Measurements from ENCODE around the gene STAT6.

STAT6 gene

DNA sequence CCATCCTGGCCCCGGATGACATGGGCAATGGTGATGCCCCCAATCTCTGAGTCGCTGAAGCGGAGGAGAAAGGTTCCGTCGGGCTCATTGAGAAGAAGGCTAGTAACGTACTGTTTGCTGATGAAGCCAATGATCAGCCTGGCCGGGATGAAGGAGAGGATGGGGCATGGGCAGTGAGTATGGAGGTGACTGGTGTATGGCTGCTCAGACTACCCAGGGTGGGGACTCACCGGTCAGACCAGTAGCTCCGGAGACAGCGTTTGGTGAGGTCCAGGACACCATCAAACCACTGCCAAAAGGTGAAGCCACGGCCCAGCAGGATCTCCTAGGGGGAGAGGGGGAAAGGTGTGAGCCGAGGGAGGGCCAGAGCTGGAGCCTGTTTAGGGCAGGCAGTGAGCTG lies 11.4 kb downstream of the STAT6 start:
- WGBS, 2 experiments = 92 to 93% methylated on average over 12 of the region's 12 CpGs
- Histone ChIP-seq H3K4me1 (ENCODE audit: control insufficient read depth, insufficient read depth, low read length) (peaks cover 4% of the 10 kb centered on the region), H3K9me3 (ENCODE audit: control insufficient read depth, low read length) (no peaks in the 10 kb centered on the region), H3K36me3 (ENCODE audit: control insufficient read depth, insufficient read depth, low read length) (peaks cover 9% of the 10 kb centered on the region), H3K27ac (ENCODE audit: insufficient read depth, low read depth, low read length, poor library complexity, severe bottlenecking) (no peak overlapping the region), H3K27me3 (ENCODE audit: control insufficient read depth, insufficient read depth, low read length, poor library complexity, severe bottlenecking) (no peaks in the 10 kb centered on the region), H3K4me3 (ENCODE audit: insufficient read depth, low read depth, low read length) (no peak overlapping the region)

GRCh38 chr12:57099047-57099714 lies 12.0 kb downstream of the STAT6 start:
- peaks cover 13% of the 10 kb centered on the region for H3K36me3 ChIP-seq (ENCODE audit: control insufficient read depth, insufficient read depth, low read length)
- no peaks in the 10 kb centered on the region for H3K27me3 ChIP-seq (ENCODE audit: control insufficient read depth, insufficient read depth, low read length, poor library complexity, severe bottlenecking)
- H3K27ac ChIP-seq (ENCODE audit: insufficient read depth, low read depth, low read length, poor library complexity, severe bottlenecking) = no peak overlapping the region
- H3K9me3 ChIP-seq (ENCODE audit: control insufficient read depth, low read length) = no peaks in the 10 kb centered on the region
- peaks cover 10% of the 10 kb centered on the region for H3K4me1 ChIP-seq (ENCODE audit: control insufficient read depth, insufficient read depth, low read length)
- H3K4me3 ChIP-seq (ENCODE audit: insufficient read depth, low read depth, low read length) = no peak overlapping the region
- 94 to 96% methylated on average over 11 of the region's 11 CpGs for WGBS, 2 experiments

GRCh38 chr12:57098546-57098945 lies 12.6 kb downstream of the STAT6 start:
- no peaks in the 10 kb centered on the region for H3K27me3 ChIP-seq (ENCODE audit: control insufficient read depth, insufficient read depth, low read length, poor library complexity, severe bottlenecking)
- H3K27ac ChIP-seq (ENCODE audit: insufficient read depth, low read depth, low read length, poor library complexity, severe bottlenecking) = no peak overlapping the region
- 100% methylated on average over 1 of the region's 1 CpG for WGBS, 2 experiments
- H3K36me3 ChIP-seq (ENCODE audit: control insufficient read depth, insufficient read depth, low read length) = peaks cover 13% of the 10 kb centered on the region
- H3K4me1 ChIP-seq (ENCODE audit: control insufficient read depth, insufficient read depth, low read length) = peaks cover 16% of the 10 kb centered on the region
- no peak overlapping the region for H3K4me3 ChIP-seq (ENCODE audit: insufficient read depth, low read depth, low read length)
- no peaks in the 10 kb centered on the region for H3K9me3 ChIP-seq (ENCODE audit: control insufficient read depth, low read length)

- Histone ChIP-seq H3K4me1 (ENCODE audit: control insufficient read depth, insufficient read depth, low read length) (peaks cover 23% of the 10 kb centered on the region), H3K36me3 (ENCODE audit: control insufficient read depth, insufficient read depth, low read length) (peaks cover 22% of the 10 kb centered on the region), H3K27me3 (ENCODE audit: control insufficient read depth, insufficient read depth, low read length, poor library complexity, severe bottlenecking) (no peaks in the 10 kb centered on the region), H3K27ac (ENCODE audit: insufficient read depth, low read depth, low read length, poor library complexity, severe bottlenecking) (no peak overlapping the region), H3K4me3 (ENCODE audit: insufficient read depth, low read depth, low read length) (no peak overlapping the region), H3K9me3 (ENCODE audit: control insufficient read depth, low read length) (no peaks in the 10 kb centered on the region)
- WGBS, 2 experiments = 90 to 93% methylated on average over 8 of the region's 8 CpGs
Observed at GRCh38 chr12:57097554-57097835, 13.7 kb downstream of the STAT6 start.

- Histone ChIP-seq H3K27me3 (ENCODE audit: control insufficient read depth, insufficient read depth, low read length, poor library complexity, severe bottlenecking) (no peaks in the 10 kb centered on the region), H3K9me3 (ENCODE audit: control insufficient read depth, low read length) (no peaks in the 10 kb centered on the region), H3K4me3 (ENCODE audit: insufficient read depth, low read depth, low read length) (no peak overlapping the region), H3K27ac (ENCODE audit: insufficient read depth, low read depth, low read length, poor library complexity, severe bottlenecking) (no peak overlapping the region), H3K36me3 (ENCODE audit: control insufficient read depth, insufficient read depth, low read length) (peaks cover 26% of the 10 kb centered on the region), H3K4me1 (ENCODE audit: control insufficient read depth, insufficient read depth, low read length) (peaks cover 29% of the 10 kb centered on the region)
- WGBS, 2 experiments = 92 to 94% methylated on average over 8 of the region's 8 CpGs
Observed at GRCh38 chr12:57096748-57097553, 14.2 kb downstream of the STAT6 start.

- 91 to 97% methylated on average over 6 of the region's 6 CpGs for WGBS, 2 experiments
- Histone ChIP-seq H3K4me1 (ENCODE audit: control insufficient read depth, insufficient read depth, low read length) (peaks cover 32% of the 10 kb centered on the region), H3K4me3 (ENCODE audit: insufficient read depth, low read depth, low read length) (no peak overlapping the region), H3K36me3 (ENCODE audit: control insufficient read depth, insufficient read depth, low read length) (peaks cover 26% of the 10 kb centered on the region), H3K27ac (ENCODE audit: insufficient read depth, low read depth, low read length, poor library complexity, severe bottlenecking) (no peak overlapping the region), H3K9me3 (ENCODE audit: control insufficient read depth, low read length) (no peaks in the 10 kb centered on the region), H3K27me3 (ENCODE audit: control insufficient read depth, insufficient read depth, low read length, poor library complexity, severe bottlenecking) (no peaks in the 10 kb centered on the region)
Observed at GRCh38 chr12:57096099-57096572, 15.0 kb downstream of the STAT6 start.

- Histone ChIP-seq H3K27ac (ENCODE audit: insufficient read depth, low read depth, low read length, poor library complexity, severe bottlenecking) (no peak overlapping the region), H3K4me3 (ENCODE audit: insufficient read depth, low read depth, low read length) (no peak overlapping the region), H3K36me3 (ENCODE audit: control insufficient read depth, insufficient read depth, low read length) (peaks cover 26% of the 10 kb centered on the region), H3K4me1 (ENCODE audit: control insufficient read depth, insufficient read depth, low read length) (peaks cover 39% of the 10 kb centered on the region), H3K9me3 (ENCODE audit: control insufficient read depth, low read length) (no peaks in the 10 kb centered on the region), H3K27me3 (ENCODE audit: control insufficient read depth, insufficient read depth, low read length, poor library complexity, severe bottlenecking) (no peaks in the 10 kb centered on the region)
- whole genome bisulfite sequencing, 2 experiments = 95 to 97% methylated on average over 3 of the region's 3 CpGs
Observed at GRCh38 chr12:57095440-57095839, 15.7 kb downstream of the STAT6 start.

DNA sequence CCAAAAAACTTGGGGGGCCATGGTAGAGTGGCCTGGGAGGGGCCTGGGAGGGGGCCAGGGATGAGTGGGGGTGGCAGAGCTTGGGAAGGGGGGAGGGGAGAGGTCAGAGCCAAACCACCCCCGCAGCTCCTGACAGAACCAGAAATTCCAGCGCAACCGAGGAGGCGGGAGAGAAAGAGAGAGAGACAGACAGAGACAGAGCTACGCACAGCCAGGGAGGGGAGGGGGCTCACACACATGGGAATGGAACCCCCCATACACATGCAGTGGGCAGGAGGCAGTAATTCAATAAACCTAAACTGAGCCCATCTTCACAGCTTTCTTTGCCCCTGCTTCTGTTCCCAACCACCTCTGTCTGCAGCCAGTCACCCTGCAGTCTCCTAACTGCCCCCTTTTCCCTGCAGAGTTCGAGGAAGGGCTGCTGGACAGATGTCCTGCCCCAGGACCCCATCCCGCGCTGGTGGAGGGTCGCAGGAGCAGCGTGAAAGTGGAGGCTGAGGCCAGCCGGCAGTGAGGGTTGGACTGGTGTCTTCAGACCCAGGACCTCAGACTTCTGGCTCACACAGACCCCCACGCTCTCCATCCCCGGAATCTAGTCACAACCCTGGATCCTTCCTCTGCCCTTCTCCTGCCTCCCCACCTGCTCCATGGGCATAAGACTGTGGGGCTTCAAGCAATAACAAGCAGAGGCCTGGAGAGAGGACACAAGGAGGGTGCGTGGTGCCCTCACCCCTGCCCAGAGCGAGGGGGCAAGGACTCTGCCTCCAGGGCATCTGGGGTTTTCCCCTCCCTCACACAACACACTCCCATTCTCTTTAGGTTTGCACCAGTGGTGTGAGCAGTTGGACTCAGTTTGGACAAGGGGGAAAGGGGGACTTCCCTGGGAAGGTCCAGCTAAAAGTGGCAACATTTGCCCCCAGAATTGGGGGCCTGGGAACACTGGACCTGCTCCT lies 16.7 kb downstream of the STAT6 start:
- no peak overlapping the region for H3K4me3 ChIP-seq (ENCODE audit: insufficient read depth, low read depth, low read length)
- H3K4me1 ChIP-seq (ENCODE audit: control insufficient read depth, insufficient read depth, low read length) = peaks cover 41% of the 10 kb centered on the region
- peak overlapping the region; percentile 69 for H3K27ac ChIP-seq (ENCODE audit: insufficient read depth, low read depth, low read length, poor library complexity, severe bottlenecking)
- 70 to 74% methylated on average over 15 of the region's 15 CpGs for WGBS, 2 experiments
- no peaks in the 10 kb centered on the region for H3K9me3 ChIP-seq (ENCODE audit: control insufficient read depth, low read length)
- H3K27me3 ChIP-seq (ENCODE audit: control insufficient read depth, insufficient read depth, low read length, poor library complexity, severe bottlenecking) = no peaks in the 10 kb centered on the region
- H3K36me3 ChIP-seq (ENCODE audit: control insufficient read depth, insufficient read depth, low read length) = peaks cover 26% of the 10 kb centered on the region

DNA sequence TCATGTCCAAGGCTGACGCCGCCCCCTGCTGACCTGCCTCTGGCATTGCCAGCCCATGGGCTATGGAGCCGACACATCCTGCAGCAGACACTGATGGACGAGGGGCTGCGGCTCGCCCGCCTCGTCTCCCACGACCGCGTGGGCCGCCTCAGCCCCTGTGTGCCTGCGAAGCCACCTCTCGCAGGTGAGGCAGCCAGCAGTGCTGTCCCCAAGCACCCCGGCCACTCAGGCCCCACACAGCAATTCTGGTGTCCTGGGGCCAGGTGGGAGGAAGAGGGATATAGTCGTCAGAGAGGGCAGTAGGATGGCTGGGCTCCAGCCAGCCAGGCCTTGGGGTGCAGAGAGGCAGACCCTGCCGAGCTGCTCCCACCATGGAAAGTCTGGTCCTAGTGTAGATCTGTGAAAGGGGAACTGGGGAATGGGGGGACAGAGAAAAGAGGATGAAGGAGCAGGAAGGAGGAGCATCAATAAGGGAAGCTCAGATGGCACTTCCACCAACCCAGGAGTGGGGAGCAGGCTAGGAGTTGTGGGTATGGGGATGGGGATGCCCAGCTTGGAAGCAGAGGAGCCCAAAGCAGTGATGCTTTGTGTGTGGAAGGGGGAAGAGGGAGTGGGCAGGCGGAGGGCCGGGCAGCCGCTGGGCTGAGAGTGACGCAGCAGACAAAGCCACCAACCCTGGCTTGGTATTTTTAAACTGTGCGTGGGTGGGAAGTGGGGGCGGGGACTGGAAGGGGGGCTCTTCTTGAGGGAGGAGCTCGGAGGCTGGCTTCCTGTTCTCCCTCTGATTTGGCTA lies 17.6 kb downstream of the STAT6 start:
- no peak overlapping the region for H3K4me3 ChIP-seq (ENCODE audit: insufficient read depth, low read depth, low read length)
- H3K27ac ChIP-seq (ENCODE audit: insufficient read depth, low read depth, low read length, poor library complexity, severe bottlenecking) = peak overlapping the region; percentile 69
- 59 to 64% methylated on average over 24 of the region's 24 CpGs for WGBS, 2 experiments
- no peaks in the 10 kb centered on the region for H3K9me3 ChIP-seq (ENCODE audit: control insufficient read depth, low read length)
- peaks cover 26% of the 10 kb centered on the region for H3K36me3 ChIP-seq (ENCODE audit: control insufficient read depth, insufficient read depth, low read length)
- H3K27me3 ChIP-seq (ENCODE audit: control insufficient read depth, insufficient read depth, low read length, poor library complexity, severe bottlenecking) = no peaks in the 10 kb centered on the region
- H3K4me1 ChIP-seq (ENCODE audit: control insufficient read depth, insufficient read depth, low read length) = peaks cover 41% of the 10 kb centered on the region

Measured in ectodermal cell (in vitro differentiated cells).